ENCODE results near the gene SMKR1.

Gene SMKR1

DNA sequence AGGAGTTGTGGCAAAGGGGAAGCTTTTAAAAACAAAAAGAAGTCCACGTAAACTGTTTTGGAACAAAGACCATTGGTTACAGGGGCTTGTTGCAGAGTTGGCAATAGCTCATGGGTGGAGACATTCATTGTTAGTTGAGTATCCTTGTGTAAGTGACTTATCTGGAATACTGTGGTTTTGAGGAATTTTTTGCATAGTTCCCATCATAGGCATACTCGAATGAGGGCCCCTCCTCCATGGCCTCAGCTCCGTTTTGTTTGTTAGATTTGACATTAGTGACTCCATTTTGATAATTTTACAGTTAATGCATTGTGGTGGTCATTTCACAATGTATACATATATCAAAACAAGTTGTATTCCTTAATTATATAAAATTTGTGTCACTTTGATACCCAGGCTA lies 12.8 kb upstream of the SMKR1 start:
- no peak overlapping the region for H3K27ac ChIP-seq (ENCODE audit: low read length)
- no peaks in the 10 kb centered on the region for H3K36me3 ChIP-seq (ENCODE audit: control insufficient read depth in 1 of 2, insufficient read depth in 2 of 2, low read length in 2 of 2)
- no peak overlapping the region for H3K4me3 ChIP-seq (ENCODE audit: low read depth in 1 of 2, low read length in 2 of 2)
- no peaks in the 10 kb centered on the region for H3K9me3 ChIP-seq (ENCODE audit: control insufficient read depth in 1 of 2, low read length in 2 of 2)
- no peaks in the 10 kb centered on the region for H3K4me1 ChIP-seq (ENCODE audit: control insufficient read depth in 1 of 2, insufficient read depth in 2 of 2, low read length in 2 of 2)
- no peaks in the 10 kb centered on the region for H3K27me3 ChIP-seq (ENCODE audit: low read depth, low read length)

DNA sequence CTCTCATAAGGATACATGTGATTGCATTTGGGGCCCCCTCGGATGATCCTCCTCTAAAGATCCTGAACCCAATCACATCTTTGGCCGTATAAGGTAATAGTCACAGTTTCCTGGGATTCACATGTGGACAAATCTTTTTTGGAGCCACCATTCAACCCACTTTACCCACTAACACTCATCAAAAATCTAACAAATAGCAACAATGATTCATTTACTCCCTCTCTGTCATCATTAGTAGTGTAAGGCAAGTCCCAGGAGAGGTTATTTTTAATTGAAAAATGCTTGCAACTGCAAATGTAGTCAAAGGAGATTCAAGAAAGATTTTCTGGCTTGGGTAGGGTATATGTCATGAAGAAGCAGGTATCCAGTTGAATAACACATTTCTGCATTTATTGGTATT lies 9.9 kb upstream of the SMKR1 start:
- H3K4me1 ChIP-seq (ENCODE audit: control insufficient read depth in 1 of 2, insufficient read depth in 2 of 2, low read length in 2 of 2): no peaks in the 10 kb centered on the region

DNA sequence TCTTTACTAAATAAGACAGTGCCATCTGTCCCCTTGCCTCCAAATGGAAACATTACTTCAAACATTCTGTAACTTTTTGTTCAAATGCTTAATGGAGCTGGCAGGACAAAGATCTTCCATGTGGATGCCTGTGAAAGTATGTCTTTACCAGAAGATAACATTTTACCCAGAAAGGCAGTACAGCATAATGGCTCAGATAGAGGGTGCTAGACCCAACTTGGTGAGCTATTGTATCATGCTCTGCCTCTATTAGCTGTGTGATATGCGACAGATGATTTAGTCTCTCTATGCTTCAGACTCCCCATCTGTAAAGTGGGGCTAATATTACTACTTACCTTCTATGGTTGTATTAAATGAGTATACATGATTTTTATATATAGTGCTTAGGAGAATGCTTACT lies 8.8 kb upstream of the SMKR1 start:
- H3K4me3 ChIP-seq (ENCODE audit: low read depth in 1 of 2, low read length in 2 of 2): no peak overlapping the region
- H3K27ac ChIP-seq (ENCODE audit: low read length): no peak overlapping the region

More for the DNA sequence above, 9.9 kb upstream of the SMKR1 start:
- H3K9me3 ChIP-seq (ENCODE audit: control insufficient read depth in 1 of 2, low read length in 2 of 2): no peaks in the 10 kb centered on the region
- H3K27me3 ChIP-seq (ENCODE audit: low read depth, low read length): no peaks in the 10 kb centered on the region
- H3K27ac ChIP-seq (ENCODE audit: low read length): no peak overlapping the region
- no peak overlapping the region for H3K4me3 ChIP-seq (ENCODE audit: low read depth in 1 of 2, low read length in 2 of 2)
- H3K36me3 ChIP-seq (ENCODE audit: control insufficient read depth in 1 of 2, insufficient read depth in 2 of 2, low read length in 2 of 2): no peaks in the 10 kb centered on the region

DNA sequence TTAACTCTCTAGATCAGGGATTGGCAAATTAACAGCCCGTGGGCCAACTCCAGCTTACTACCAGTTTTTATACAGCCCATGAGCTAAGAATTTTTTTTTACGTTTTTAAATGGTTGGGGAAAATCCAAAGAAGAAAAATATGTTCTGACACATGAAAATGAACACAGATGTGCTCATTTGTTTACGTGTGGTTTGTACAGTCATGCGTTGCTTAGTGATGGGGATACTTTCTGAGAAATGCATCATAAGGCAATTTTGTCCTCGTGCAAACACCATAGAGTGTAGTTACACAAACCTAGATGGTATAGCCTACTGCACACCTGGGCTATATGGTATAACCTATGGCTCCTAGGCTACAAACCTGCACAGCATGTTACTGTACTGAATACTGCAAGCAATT lies 8.3 kb upstream of the SMKR1 start:
- Histone ChIP-seq H3K27me3 (ENCODE audit: low read depth, low read length) (no peaks in the 10 kb centered on the region), H3K4me1 (ENCODE audit: control insufficient read depth in 1 of 2, insufficient read depth in 2 of 2, low read length in 2 of 2) (no peaks in the 10 kb centered on the region), H3K9me3 (ENCODE audit: control insufficient read depth in 1 of 2, low read length in 2 of 2) (no peaks in the 10 kb centered on the region), H3K36me3 (ENCODE audit: control insufficient read depth in 1 of 2, insufficient read depth in 2 of 2, low read length in 2 of 2) (no peaks in the 10 kb centered on the region), H3K27ac (ENCODE audit: low read length) (no peak overlapping the region), H3K4me3 (ENCODE audit: low read depth in 1 of 2, low read length in 2 of 2) (no peak overlapping the region)

More for the DNA sequence above, 8.8 kb upstream of the SMKR1 start:
- no peaks in the 10 kb centered on the region for H3K4me1 ChIP-seq (ENCODE audit: control insufficient read depth in 1 of 2, insufficient read depth in 2 of 2, low read length in 2 of 2)
- H3K36me3 ChIP-seq (ENCODE audit: control insufficient read depth in 1 of 2, insufficient read depth in 2 of 2, low read length in 2 of 2): no peaks in the 10 kb centered on the region
- no peaks in the 10 kb centered on the region for H3K9me3 ChIP-seq (ENCODE audit: control insufficient read depth in 1 of 2, low read length in 2 of 2)
- H3K27me3 ChIP-seq (ENCODE audit: low read depth, low read length): no peaks in the 10 kb centered on the region

DNA sequence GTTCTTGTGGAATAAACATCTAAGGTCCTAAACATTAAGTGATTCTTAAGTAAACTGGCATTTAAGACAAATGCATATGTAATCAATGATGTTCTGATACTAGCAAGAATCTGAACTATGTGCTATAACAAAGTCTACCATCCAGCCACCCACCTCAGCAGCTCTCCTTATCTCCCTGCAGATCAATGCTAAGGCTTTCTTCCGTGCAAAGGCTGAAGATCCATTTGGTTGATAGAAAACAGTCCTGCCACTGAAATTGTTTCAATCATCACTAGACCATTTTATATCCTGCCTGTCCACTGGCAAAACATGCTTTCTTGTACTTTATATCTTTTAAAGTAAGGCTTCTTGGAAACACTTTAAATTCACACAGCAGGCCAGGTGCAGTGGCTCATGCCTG lies 6.3 kb upstream of the SMKR1 start:
- Histone ChIP-seq H3K36me3 (ENCODE audit: control insufficient read depth in 1 of 2, insufficient read depth in 2 of 2, low read length in 2 of 2) (no peaks in the 10 kb centered on the region), H3K4me1 (ENCODE audit: control insufficient read depth in 1 of 2, insufficient read depth in 2 of 2, low read length in 2 of 2) (no peaks in the 10 kb centered on the region), H3K27me3 (ENCODE audit: low read depth, low read length) (no peaks in the 10 kb centered on the region), H3K9me3 (ENCODE audit: control insufficient read depth in 1 of 2, low read length in 2 of 2) (no peaks in the 10 kb centered on the region), H3K27ac (ENCODE audit: low read length) (no peak overlapping the region), H3K4me3 (ENCODE audit: low read depth in 1 of 2, low read length in 2 of 2) (no peak overlapping the region)

DNA sequence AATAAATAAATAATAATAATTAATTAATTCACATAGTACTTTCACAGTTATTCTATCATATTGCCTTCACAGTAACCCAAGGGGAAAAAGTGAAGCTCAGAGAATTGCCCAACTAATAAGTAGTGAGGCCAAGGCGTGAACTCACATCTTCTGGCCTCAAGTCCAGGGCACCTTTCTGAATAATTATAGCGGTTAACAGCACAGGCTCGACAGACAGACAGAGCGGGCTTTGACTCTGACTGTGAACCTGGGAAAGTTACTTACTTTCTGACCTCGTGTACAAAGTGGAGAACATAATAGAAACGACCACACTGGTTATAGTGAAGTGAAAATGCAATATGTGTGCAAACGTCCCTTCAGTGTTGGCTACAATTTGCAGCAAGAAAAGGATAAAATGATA lies 5.7 kb upstream of the SMKR1 start:
- Histone ChIP-seq H3K27me3 (ENCODE audit: low read depth, low read length) (no peaks in the 10 kb centered on the region), H3K4me3 (ENCODE audit: low read depth in 1 of 2, low read length in 2 of 2) (no peak overlapping the region), H3K27ac (ENCODE audit: low read length) (no peak overlapping the region), H3K9me3 (ENCODE audit: control insufficient read depth in 1 of 2, low read length in 2 of 2) (no peaks in the 10 kb centered on the region), H3K36me3 (ENCODE audit: control insufficient read depth in 1 of 2, insufficient read depth in 2 of 2, low read length in 2 of 2) (no peaks in the 10 kb centered on the region), H3K4me1 (ENCODE audit: control insufficient read depth in 1 of 2, insufficient read depth in 2 of 2, low read length in 2 of 2) (no peaks in the 10 kb centered on the region)

GRCh38 chr7:129497156-129497555 lies 5.2 kb upstream of the SMKR1 start:
- no peak overlapping the region for H3K4me3 ChIP-seq (ENCODE audit: low read depth in 1 of 2, low read length in 2 of 2)
- H3K9me3 ChIP-seq (ENCODE audit: control insufficient read depth in 1 of 2, low read length in 2 of 2): no peaks in the 10 kb centered on the region

DNA sequence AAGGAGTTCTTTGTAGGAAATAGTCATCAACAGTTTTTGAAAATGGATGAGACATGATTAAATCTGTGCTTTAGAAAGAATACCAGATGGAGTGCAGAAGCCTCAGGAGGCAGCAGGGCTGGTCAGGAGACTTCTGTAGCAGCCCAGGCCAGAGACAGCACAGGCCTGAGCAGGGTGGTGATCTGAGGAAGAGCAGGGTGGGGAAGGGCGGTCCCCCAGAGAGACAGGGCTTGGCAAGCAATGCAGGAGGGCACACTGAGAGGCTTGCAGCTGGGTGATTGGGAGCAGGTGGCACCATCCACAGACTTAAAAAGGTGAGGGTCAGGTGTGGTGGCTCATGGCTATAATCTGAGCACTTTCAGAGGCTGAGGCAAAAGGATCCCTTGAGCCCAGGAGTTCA lies 4.3 kb upstream of the SMKR1 start:
- Histone ChIP-seq H3K4me3 (ENCODE audit: low read depth in 1 of 2, low read length in 2 of 2) (no peak overlapping the region), H3K27ac (ENCODE audit: low read length) (no peak overlapping the region), H3K9me3 (ENCODE audit: control insufficient read depth in 1 of 2, low read length in 2 of 2) (no peaks in the 10 kb centered on the region), H3K36me3 (ENCODE audit: control insufficient read depth in 1 of 2, insufficient read depth in 2 of 2, low read length in 2 of 2) (no peaks in the 10 kb centered on the region), H3K4me1 (ENCODE audit: control insufficient read depth in 1 of 2, insufficient read depth in 2 of 2, low read length in 2 of 2) (peaks cover 3 to 8% of the 10 kb centered on the region in 2 donors), H3K27me3 (ENCODE audit: low read depth, low read length) (no peaks in the 10 kb centered on the region)

More at GRCh38 chr7:129497156-129497555, 5.2 kb upstream of the SMKR1 start:
- H3K27ac ChIP-seq (ENCODE audit: low read length): no peak overlapping the region
- no peaks in the 10 kb centered on the region for H3K27me3 ChIP-seq (ENCODE audit: low read depth, low read length)
- no peaks in the 10 kb centered on the region for H3K36me3 ChIP-seq (ENCODE audit: control insufficient read depth in 1 of 2, insufficient read depth in 2 of 2, low read length in 2 of 2)
- H3K4me1 ChIP-seq (ENCODE audit: control insufficient read depth in 1 of 2, insufficient read depth in 2 of 2, low read length in 2 of 2): peaks cover 2 to 3% of the 10 kb centered on the region in 2 donors

DNA sequence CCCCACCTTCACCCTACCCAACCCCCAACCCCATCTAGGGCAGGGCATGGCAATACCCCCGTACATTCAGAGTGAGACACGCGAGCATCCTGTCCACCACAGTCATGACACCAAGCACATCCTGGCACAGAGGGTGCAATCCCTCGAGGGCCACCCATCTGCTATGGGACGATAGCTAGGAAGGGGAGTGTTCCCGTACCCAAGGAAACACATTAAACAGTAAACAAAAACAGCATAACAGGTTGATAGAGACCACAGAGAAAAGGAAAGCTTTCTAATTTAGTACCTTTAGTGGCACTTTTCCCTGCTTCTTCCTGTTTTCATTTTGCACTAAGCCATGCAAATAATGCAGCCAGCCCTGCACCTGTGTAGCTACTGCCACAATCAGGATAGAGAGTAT lies 2.3 kb upstream of the SMKR1 start:
- Histone ChIP-seq H3K36me3 (ENCODE audit: control insufficient read depth in 1 of 2, insufficient read depth in 2 of 2, low read length in 2 of 2) (no peaks in the 10 kb centered on the region), H3K27ac (ENCODE audit: low read length) (no peak overlapping the region), H3K27me3 (ENCODE audit: low read depth, low read length) (no peaks in the 10 kb centered on the region)

GRCh38 chr7:129502708-129503685 lies 666 bp downstream of the SMKR1 start:
- no peaks in the 10 kb centered on the region for H3K36me3 ChIP-seq (ENCODE audit: control insufficient read depth in 1 of 2, insufficient read depth in 2 of 2, low read length in 2 of 2)
- H3K9me3 ChIP-seq (ENCODE audit: control insufficient read depth in 1 of 2, low read length in 2 of 2): no peaks in the 10 kb centered on the region
- peak overlapping the region; percentile 11 to 79 for H3K4me3 ChIP-seq (ENCODE audit: low read depth in 1 of 2, low read length in 2 of 2)
- H3K27me3 ChIP-seq (ENCODE audit: low read depth, low read length): no peaks in the 10 kb centered on the region
- no peak overlapping the region for H3K27ac ChIP-seq (ENCODE audit: low read length)
- H3K4me1 ChIP-seq (ENCODE audit: control insufficient read depth in 1 of 2, insufficient read depth in 2 of 2, low read length in 2 of 2): peaks cover 3 to 11% of the 10 kb centered on the region in 2 donors

More for the DNA sequence above, 2.3 kb upstream of the SMKR1 start:
- Histone ChIP-seq H3K4me1 (ENCODE audit: control insufficient read depth in 1 of 2, insufficient read depth in 2 of 2, low read length in 2 of 2) (peaks cover 3 to 11% of the 10 kb centered on the region in 2 donors), H3K4me3 (ENCODE audit: low read depth in 1 of 2, low read length in 2 of 2) (no peak overlapping the region), H3K9me3 (ENCODE audit: control insufficient read depth in 1 of 2, low read length in 2 of 2) (no peaks in the 10 kb centered on the region)

DNA sequence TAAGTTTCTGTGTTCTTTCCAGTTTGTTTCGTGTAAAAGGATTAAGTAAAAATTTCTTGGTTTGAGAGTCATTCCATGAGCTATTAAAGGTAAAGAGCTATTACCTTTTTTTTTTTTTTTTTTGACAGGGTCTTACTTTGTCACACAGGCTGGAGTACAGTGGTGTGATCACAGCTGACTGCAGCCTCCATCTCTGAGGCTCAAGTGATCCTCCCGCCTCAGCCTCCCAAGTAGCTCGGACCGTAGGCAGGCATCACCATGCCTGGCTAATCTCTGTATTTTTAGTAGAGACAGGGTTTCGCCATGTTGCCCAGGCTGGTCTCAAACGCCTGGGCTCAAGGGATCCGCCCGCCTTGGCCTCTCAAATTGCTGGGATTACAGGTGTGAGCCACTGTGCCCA lies 1.4 kb downstream of the SMKR1 start:
- Histone ChIP-seq H3K4me1 (ENCODE audit: control insufficient read depth in 1 of 2, insufficient read depth in 2 of 2, low read length in 2 of 2) (peaks cover 3 to 11% of the 10 kb centered on the region in 2 donors), H3K9me3 (ENCODE audit: control insufficient read depth in 1 of 2, low read length in 2 of 2) (no peaks in the 10 kb centered on the region), H3K36me3 (ENCODE audit: control insufficient read depth in 1 of 2, insufficient read depth in 2 of 2, low read length in 2 of 2) (no peaks in the 10 kb centered on the region), H3K27ac (ENCODE audit: low read length) (no peak overlapping the region), H3K27me3 (ENCODE audit: low read depth, low read length) (no peaks in the 10 kb centered on the region), H3K4me3 (ENCODE audit: low read depth in 1 of 2, low read length in 2 of 2) (no peak overlapping the region)
